ENCODE measurements around the gene HDAC4. TPM values are rescaled to one million over a fixed set of nuclear protein-coding genes. Genes with fewer than 3 reads are reported as not detected.

The HDAC4 gene
- total and polyA plus RNA-seq, 9 of the 15 experiments (the other 6 are each of a cell fraction or from before 2014, with no cell fraction given), result 0.11 to 20.2 (median 4.0) TPM

DNA sequence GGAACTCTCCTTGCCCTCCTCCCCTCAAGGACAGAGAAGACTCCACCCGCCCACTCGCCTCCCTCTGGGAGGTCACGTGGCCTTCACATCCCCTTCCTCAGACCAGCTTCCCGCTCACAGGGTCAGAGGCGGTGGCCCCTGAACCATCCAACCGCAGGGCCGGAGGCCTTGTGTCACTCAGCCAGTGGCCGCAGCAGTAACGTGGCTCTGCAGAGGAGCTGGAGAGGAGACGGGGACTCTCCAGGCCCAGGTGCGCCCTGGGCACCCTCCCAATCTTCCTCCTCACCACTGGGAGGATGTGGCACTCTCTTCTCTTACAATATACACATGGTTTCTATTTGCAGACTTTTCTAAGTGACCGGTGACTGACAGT, 391.2 kb downstream of the HDAC4 start (continued):
- TF ChIP-seq, protein P1, sequence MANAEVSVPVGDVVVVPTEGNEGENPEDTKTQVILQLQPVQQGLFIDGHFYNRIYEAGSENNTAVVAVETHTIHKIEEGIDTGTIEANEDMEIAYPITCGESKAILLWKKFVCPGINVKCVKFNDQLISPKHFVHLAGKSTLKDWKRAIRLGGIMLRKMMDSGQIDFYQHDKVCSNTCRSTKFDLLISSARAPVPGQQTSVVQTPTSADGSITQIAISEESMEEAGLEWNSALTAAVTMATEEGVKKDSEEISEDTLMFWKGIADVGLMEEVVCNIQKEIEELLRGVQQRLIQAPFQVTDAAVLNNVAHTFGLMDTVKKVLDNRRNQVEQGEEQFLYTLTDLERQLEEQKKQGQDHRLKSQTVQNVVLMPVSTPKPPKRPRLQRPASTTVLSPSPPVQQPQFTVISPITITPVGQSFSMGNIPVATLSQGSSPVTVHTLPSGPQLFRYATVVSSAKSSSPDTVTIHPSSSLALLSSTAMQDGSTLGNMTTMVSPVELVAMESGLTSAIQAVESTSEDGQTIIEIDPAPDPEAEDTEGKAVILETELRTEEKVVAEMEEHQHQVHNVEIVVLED (CRISPR knock-in tag; IDR thresholded peaks at IDR 0.05), result no peak
- TF ChIP-seq SREBF1 (IDR thresholded peaks at IDR 0.05; ENCODE audit: borderline replicate concordance, low read depth, low read length), result no peak
- TF ChIP-seq PKNOX1 (IDR thresholded peaks at IDR 0.05), result no peak
- TF ChIP-seq E4F1 (CRISPR knock-in tag; IDR thresholded peaks at IDR 0.05; ENCODE audit: borderline replicate concordance), result no peak
- TF ChIP-seq SMAD1 (IDR thresholded peaks at IDR 0.05; ENCODE audit: low read depth, low read length, partially characterized antibody), result no peak
